ENCODE data around the gene NUP205. TPM values are rescaled to one million over a fixed set of nuclear protein-coding genes. Genes with fewer than 3 reads are reported as not detected.
A peak's percentile ranks its signal among the peaks of the same experiment; 100 is the strongest.

NUP205 gene
- polyA plus RNA-seq, 12 donors = 21.9 to 42.9 (median 36.1) TPM; not detected in 1

- DNase-seq = no peak
Measured at GRCh38 chr7:135537453-135537852, 20.3 kb upstream of the NUP205 start.

- no peak for DNase-seq
Measured at GRCh38 chr7:135537905-135538304, 19.8 kb upstream of the NUP205 start.

- DNase-seq = peak; percentile 18
Measured at GRCh38 chr7:135538376-135538775, 19.3 kb upstream of the NUP205 start.

- DNase-seq = no peak
Measured at GRCh38 chr7:135539629-135540028, 18.1 kb upstream of the NUP205 start.

- no peak for DNase-seq
Measured at GRCh38 chr7:135541029-135541428, 16.7 kb upstream of the NUP205 start.

- no peak for DNase-seq
Measured at GRCh38 chr7:135550196-135550595, 7.5 kb upstream of the NUP205 start.

GRCh38 chr7:135552148-135552547, 5.6 kb upstream of the NUP205 start:
- no peak for DNase-seq

GRCh38 chr7:135553346-135553745, 4.4 kb upstream of the NUP205 start:
- DNase-seq = no peak

GRCh38 chr7:135558337-135558767, 635 bp downstream of the NUP205 start:
- DNase-seq = peak; percentile 67

- DNase-seq = no peak
Measured at GRCh38 chr7:135558881-135559280, 1.2 kb downstream of the NUP205 start.

GRCh38 chr7:135560631-135561030, 2.9 kb downstream of the NUP205 start:
- no peak for DNase-seq

GRCh38 chr7:135562720-135563119, 5.0 kb downstream of the NUP205 start:
- no peak for DNase-seq

- DNase-seq = no peak
Measured at GRCh38 chr7:135571834-135572233, 14.1 kb downstream of the NUP205 start.

GRCh38 chr7:135573541-135573940, 15.8 kb downstream of the NUP205 start:
- no peak for DNase-seq

- DNase-seq = no peak
Measured at GRCh38 chr7:135575296-135575695, 17.6 kb downstream of the NUP205 start.

- DNase-seq = no peak
Measured at GRCh38 chr7:135578569-135578968, 20.9 kb downstream of the NUP205 start.

GRCh38 chr7:135584362-135585353, 26.9 kb downstream of the NUP205 start:
- no peak for DNase-seq

GRCh38 chr7:135597181-135597925, 39.6 kb downstream of the NUP205 start:
- no peak for DNase-seq

- DNase-seq = no peak
Measured at GRCh38 chr7:135597926-135598305, 40.2 kb downstream of the NUP205 start.

GRCh38 chr7:135599471-135599870, 41.8 kb downstream of the NUP205 start:
- no peak for DNase-seq

GRCh38 chr7:135600226-135600625, 42.5 kb downstream of the NUP205 start:
- no peak for DNase-seq

GRCh38 chr7:135601182-135601581, 43.5 kb downstream of the NUP205 start:
- no peak for DNase-seq

GRCh38 chr7:135602304-135602703, 44.6 kb downstream of the NUP205 start:
- DNase-seq = no peak

Measured in muscle of arm (tissue), 12 donors.